Left lung (tissue), 10 donors: ENCODE data around the gene KAT2B. TPM values are rescaled to one million over a fixed set of nuclear protein-coding genes. Genes with fewer than 3 reads are reported as not detected.

ENCODE experiments used
- ATAC-seq: fragments of 200-7000 bp; cut with Tn5 transposase; one replicate; pipeline ENCODE4 v1.9.1; 2020; ENCODE audit warnings: moderate library complexity
- DNase-seq, 4 donors: peaks; one replicate each; pipeline ENCODE4 v3.0.0-alpha.2; 2013 to 2020
- H3K27ac ChIP-seq, 2 donors: fragments of 200-600 bp; sonication (generic) in 1 of 2; one replicate each; pipeline versions ENCODE4 v1.5.0 to v1.8.0; 2020 to 2021
- H3K27me3 ChIP-seq, 2 donors: fragments of 200-600 bp; sonication (generic) in 1 of 2; one replicate each; pipeline versions ENCODE4 v1.5.0 to v1.8.0; 2020 to 2021
- H3K36me3 ChIP-seq, 2 donors: fragments of 200-600 bp; sonication (generic) in 1 of 2; one replicate each; pipeline versions ENCODE4 v1.5.0 to v1.8.0; 2020 to 2021
- H3K4me1 ChIP-seq, 2 donors: fragments of 200-600 bp; one replicate each; pipeline ENCODE4 v1.8.0; 2021
- H3K4me3 ChIP-seq, 2 donors: fragments of 200-600 bp; sonication (generic) in 1 of 2; one replicate each; pipeline versions ENCODE4 v1.5.0 to v1.8.0; 2020 to 2021; ENCODE audit warnings: mild to moderate bottlenecking in 1 of 2
- H3K9me3 ChIP-seq, 2 donors: fragments of 200-600 bp; sonication (generic) in 1 of 2; one replicate each; pipeline versions ENCODE4 v1.5.0 to v1.8.0; 2020 to 2021
- intact Hi-C, 2 donors: fragments of 100-400 bp; cut with DNase I; formaldehyde crosslinking; loops; one replicate each; pipeline versions ENCODE4 v1.11.2 to v1.14.2; 2022
- polyA plus RNA-seq, 6 donors: library from polyadenylated mRNA; unstranded; fragments of 120-200 nt; gene quantifications; one replicate each; pipeline ENCODE4 v1.2.1, GENCODE V29; 2013; ENCODE audit not compliant: insufficient read length in 6 of 6
- total RNA-seq, 2 donors: library from RNA; stranded (reverse); fragmentation: NEBNext Ultra II Directional; extraction: Animal tissue kit (Norgen Biotek cat#: 25700); gene quantifications; one replicate each; pipeline ENCODE4 v1.2.1, GENCODE V29; 2021
- TF ChIP-seq, protein P1 (sequence below), 2 donors: fragments of 200-600 bp; sonication (generic) in 1 of 2; IDR thresholded peaks; one replicate each; pipeline versions ENCODE4 v1.5.0 to v1.8.0; 2021; ENCODE audit warnings: antibody characterized with exemption in 2 of 2
- donor health status: DM: no; HTN: yes; CAD: no.
- donor health status: DM: no; HTN: no; CAD: no.

The KAT2B gene
- total and polyA plus RNA-seq, 8 donors: 26.1 to 48.0 (median 39.9) TPM

DNA sequence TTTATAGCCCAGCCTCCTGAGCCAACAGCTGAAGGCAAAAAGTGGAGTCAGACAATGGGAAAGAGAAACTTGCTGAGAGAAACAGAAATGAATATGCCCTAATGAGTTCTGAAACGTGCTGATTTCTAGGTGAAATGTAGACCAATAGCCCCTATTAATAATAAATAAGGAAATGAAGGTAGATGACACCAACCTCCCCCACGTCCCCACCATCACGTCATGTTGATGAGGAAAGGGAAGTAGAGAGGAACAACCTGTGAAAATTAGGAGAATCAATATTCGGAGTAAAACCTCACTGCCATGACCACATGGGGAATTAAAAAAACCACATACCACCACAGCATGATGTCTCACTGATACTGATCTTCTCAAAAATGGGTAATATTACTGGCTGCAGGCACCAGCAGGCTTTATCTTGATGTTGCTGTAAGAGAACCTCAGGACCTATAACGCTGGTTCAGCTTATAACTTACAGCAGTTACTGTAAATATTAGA is 64.0 kb downstream of the KAT2B start:
- Histone ChIP-seq H3K36me3 (peaks cover 0 to 7% of the 10 kb centered on the region in 2 donors), H3K9me3 (no peaks in the 10 kb centered on the region), H3K4me1 (peaks cover 0 to 6% of the 10 kb centered on the region in 2 donors), H3K27ac (no peak overlapping the region), H3K4me3 (no peak overlapping the region), H3K27me3 (no peaks in the 10 kb centered on the region)
- no peak for DNase-seq
- ATAC-seq: no peak
- intact Hi-C loops: no loop called here
- TF ChIP-seq, protein P1, sequence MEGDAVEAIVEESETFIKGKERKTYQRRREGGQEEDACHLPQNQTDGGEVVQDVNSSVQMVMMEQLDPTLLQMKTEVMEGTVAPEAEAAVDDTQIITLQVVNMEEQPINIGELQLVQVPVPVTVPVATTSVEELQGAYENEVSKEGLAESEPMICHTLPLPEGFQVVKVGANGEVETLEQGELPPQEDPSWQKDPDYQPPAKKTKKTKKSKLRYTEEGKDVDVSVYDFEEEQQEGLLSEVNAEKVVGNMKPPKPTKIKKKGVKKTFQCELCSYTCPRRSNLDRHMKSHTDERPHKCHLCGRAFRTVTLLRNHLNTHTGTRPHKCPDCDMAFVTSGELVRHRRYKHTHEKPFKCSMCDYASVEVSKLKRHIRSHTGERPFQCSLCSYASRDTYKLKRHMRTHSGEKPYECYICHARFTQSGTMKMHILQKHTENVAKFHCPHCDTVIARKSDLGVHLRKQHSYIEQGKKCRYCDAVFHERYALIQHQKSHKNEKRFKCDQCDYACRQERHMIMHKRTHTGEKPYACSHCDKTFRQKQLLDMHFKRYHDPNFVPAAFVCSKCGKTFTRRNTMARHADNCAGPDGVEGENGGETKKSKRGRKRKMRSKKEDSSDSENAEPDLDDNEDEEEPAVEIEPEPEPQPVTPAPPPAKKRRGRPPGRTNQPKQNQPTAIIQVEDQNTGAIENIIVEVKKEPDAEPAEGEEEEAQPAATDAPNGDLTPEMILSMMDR (IDR thresholded peaks at IDR 0.05): no peak

DNA sequence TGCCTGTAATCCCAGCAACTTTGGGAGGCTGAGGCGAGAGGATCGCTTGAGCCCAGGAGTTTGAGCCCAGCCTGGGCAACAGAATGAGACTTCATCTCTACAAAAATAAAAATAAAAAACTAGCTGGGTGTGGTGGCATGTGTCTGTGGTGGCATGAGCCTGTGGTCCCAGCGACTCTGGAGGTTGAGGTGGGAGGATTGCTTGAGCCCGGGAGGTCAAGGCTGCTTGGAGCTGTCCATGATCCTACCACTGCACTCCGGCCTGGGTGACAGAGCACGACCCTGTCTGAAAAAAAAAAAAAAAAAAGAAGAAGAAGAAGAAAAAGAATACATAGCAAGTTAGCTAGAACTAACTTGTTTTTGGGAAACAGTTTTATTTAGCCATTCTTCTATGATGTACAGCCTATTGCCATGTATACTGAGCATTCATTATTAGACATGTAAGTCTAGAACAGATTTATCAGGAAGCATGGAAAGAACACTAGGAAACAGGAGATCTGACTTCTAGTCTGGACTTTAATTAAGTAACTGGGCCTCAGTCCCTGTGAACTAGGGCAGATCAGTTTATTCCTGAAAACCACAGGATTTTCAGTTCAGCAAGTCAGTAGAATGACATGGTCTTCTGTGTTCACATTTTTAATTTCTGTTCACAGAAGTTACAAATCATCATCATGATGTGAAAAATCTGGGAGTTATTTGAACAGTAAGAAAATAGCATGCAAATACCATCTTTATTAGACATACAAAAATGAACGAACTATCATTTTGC is 65.5 kb downstream of the KAT2B start:
- H3K27ac ChIP-seq: no peak overlapping the region
- intact Hi-C loops: no loop called here
- H3K36me3 ChIP-seq: no peaks in the 10 kb centered on the region
- no peaks in the 10 kb centered on the region for H3K9me3 ChIP-seq
- peaks cover 0 to 6% of the 10 kb centered on the region in 2 donors for H3K4me1 ChIP-seq
- TF ChIP-seq, protein P1 (IDR thresholded peaks at IDR 0.05): no peak
- no peak overlapping the region for H3K4me3 ChIP-seq
- DNase-seq (no peak), ATAC-seq (no peak)
- H3K27me3 ChIP-seq: no peaks in the 10 kb centered on the region

DNA sequence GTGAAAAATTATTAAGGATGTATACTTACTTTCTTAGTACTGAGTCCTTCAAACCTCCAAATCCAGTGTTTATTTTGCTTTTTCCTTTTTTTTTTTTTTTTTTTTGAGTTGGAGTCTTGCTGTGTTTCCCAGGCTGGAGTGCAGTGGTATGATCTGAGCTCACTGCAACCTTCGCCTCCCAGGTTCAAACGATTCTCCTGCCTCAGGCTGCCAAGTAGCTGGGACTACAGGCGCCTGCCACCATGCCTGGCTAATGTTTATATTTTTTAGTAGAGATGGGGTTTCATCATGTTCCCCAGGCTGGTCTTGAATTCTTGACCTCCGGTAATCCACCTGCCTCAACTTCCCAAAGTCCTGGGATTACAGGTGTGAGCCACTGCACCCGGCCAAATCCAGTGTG is 67.5 kb downstream of the KAT2B start:
- no peaks in the 10 kb centered on the region for H3K9me3 ChIP-seq
- intact Hi-C loops: no loop called here
- no peaks in the 10 kb centered on the region for H3K27me3 ChIP-seq

DNA sequence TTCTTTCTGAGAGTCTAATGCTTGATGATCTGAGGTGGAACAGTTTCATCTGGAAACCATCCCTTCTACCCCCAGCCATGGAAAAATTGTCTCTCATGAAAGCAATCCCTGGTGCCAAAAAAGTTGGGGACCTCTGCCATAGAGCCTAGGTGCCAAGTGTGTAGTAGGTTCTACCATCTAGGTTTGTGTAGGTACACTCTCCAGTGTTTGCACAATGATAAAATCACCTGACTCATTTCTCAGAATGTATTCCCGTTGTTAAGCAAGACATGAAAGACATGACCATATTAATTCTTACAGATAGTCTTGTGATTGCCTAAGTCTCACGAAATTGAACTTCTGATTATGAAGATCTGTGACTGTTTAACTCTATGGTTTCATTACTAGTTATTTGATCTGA is 68.6 kb downstream of the KAT2B start:
- no peak for DNase-seq
- H3K27me3 ChIP-seq: no peaks in the 10 kb centered on the region
- H3K36me3 ChIP-seq: peaks cover 0 to 22% of the 10 kb centered on the region in 2 donors
- intact Hi-C loops: no loop called here
- ATAC-seq: peak; percentile 44
- TF ChIP-seq, protein P1 (IDR thresholded peaks at IDR 0.05): no peak
- H3K4me3 ChIP-seq: no peak overlapping the region
- H3K4me1 ChIP-seq: peaks cover 0 to 6% of the 10 kb centered on the region in 2 donors
- H3K27ac ChIP-seq: no peak overlapping the region
- no peaks in the 10 kb centered on the region for H3K9me3 ChIP-seq

More for the DNA sequence above, 67.5 kb downstream of the KAT2B start:
- Histone ChIP-seq H3K27ac (no peak overlapping the region), H3K4me3 (no peak overlapping the region), H3K4me1 (peaks cover 0 to 6% of the 10 kb centered on the region in 2 donors), H3K36me3 (peaks cover 0 to 13% of the 10 kb centered on the region in 2 donors)
- DNase-seq: no peak
- ATAC-seq: no peak
- TF ChIP-seq, protein P1 (IDR thresholded peaks at IDR 0.05): no peak

DNA sequence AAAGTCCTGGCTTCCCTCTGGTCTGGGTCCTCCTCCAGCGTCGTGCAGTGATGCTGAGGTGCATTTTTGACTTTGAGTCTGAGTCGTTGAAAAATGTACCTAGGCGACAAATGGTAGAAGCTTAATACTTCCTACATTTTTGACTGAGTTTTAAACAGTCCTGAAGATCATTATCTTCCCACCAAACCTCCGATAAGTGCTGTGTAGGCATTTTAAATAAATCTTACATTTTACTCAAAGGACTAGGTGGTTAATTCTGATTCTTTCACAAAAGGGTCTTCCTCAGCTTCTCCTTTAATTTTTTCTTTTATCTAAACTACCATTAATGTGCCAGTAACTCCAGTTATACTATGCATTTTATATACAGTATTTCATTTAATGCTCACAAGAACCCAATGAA is 70.6 kb downstream of the KAT2B start:
- ATAC-seq (no peak), DNase-seq (no peak)
- peaks cover 0 to 35% of the 10 kb centered on the region in 2 donors for H3K36me3 ChIP-seq
- H3K27ac ChIP-seq: no peak overlapping the region
- peaks cover 0 to 6% of the 10 kb centered on the region in 2 donors for H3K4me1 ChIP-seq
- intact Hi-C loops: loop anchor here in 1 of 2 donors (10.0 kb wide), 1 partner anchor 74 kb away; the partner anchor contains the start of gene SGO1
- H3K27me3 ChIP-seq: no peaks in the 10 kb centered on the region
- TF ChIP-seq, protein P1 (IDR thresholded peaks at IDR 0.05): no peak
- H3K9me3 ChIP-seq: no peaks in the 10 kb centered on the region
- H3K4me3 ChIP-seq: no peak overlapping the region
